Thyroid gland (tissue), 4 donors: ENCODE data around the gene RAD18.

Experiments used
- CTCF ChIP-seq, 6 experiments: fragments of 200-600 bp in 3 of 6; fragments of 450-650 bp in 3 of 6; sonication (generic) in 3 of 6; IDR thresholded peaks; one replicate each; pipeline ENCODE4 v1.5.1; 2016 to 2019; ENCODE audit warnings: antibody characterized with exemption in 6 of 6, mild to moderate bottlenecking in 2 of 6, inconsistent platforms in 1 of 6, moderate library complexity in 1 of 6
- POLR2A ChIP-seq, 2 donors: fragments of 450-650 bp; IDR thresholded peaks; one replicate each; pipeline ENCODE4 v1.6.1; 2017; ENCODE audit warnings: antibody characterized with exemption in 2 of 2, mild to moderate bottlenecking in 2 of 2, moderate library complexity in 1 of 2

DNA sequence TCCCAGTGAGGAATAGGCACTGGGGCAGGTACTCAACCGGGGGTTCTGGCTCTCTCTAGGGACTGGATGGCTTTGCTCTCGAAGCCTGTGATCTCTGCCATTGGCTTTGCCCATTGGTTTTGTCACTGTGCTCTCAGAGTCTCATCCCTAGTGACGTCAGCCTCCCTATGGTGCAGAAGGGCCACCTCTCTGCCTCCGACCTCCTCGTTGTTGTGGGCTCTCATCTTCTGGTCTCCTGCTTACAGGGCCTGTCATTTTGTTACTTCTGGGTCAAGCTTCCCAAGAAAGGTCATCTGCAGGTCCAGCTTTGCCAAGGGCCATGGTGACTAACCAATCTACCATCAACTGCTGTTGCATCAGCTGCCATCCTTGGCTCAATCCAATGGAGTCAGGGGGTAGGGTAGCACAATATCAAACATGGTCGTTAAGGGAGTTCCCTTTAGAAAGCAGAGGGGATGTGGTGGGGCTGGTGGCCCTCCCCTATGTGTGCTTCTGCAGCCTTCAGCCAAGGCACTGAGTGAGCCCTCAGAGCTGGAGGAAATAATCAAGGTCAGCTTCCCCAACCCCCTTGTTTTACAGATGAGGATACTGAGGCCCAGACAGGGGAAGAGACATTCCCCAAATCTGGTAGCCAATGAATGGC is 13.4 kb upstream of the RAD18 start:
- no peak for TF ChIP-seq POLR2A (IDR thresholded peaks at IDR 0.05)
- TF ChIP-seq CTCF (IDR thresholded peaks at IDR 0.05), result no peak
